Central memory CD8-positive, alpha-beta T cell (primary cell): Measurements from ENCODE around the gene MDK.
A peak's percentile ranks its signal among the peaks of the same experiment; 100 is the strongest.

Experiments used
- ATAC-seq: fragments of 150-1000 bp; cut with Tn5 transposase; replicated peaks from 2 replicates; pipeline ENCODE4 v1.10.0; 2022; ENCODE audit warnings: mild to moderate bottlenecking, moderate FRiP score, moderate number of reproducible peaks; ENCODE audit not compliant: poor library complexity, severe bottlenecking; ENCODE audit errors: extremely low read depth
- DNase-seq, 2 donors: peaks; one replicate each; pipeline ENCODE4 v3.0.0; 2021; ENCODE audit warnings: low spot score in 2 of 2
- H3K27ac Mint-ChIP-seq: one replicate; pipeline ENCODE4 v1.8.0; 2022; ENCODE audit warnings: low read depth, mild to moderate bottlenecking, moderate library complexity, mixed read lengths
- H3K27me3 Mint-ChIP-seq: one replicate; pipeline ENCODE4 v1.8.0; 2022; ENCODE audit warnings: mixed read lengths
- H3K36me3 Mint-ChIP-seq: one replicate; pipeline ENCODE4 v1.8.0; 2022; ENCODE audit warnings: mild to moderate bottlenecking, moderate library complexity, mixed read lengths; ENCODE audit not compliant: insufficient read depth
- H3K4me1 Mint-ChIP-seq: one replicate; pipeline ENCODE4 v1.8.0; 2022; ENCODE audit warnings: mixed read lengths
- H3K4me3 Mint-ChIP-seq: one replicate; pipeline ENCODE4 v1.8.0; 2022; ENCODE audit warnings: mild to moderate bottlenecking, moderate library complexity, mixed read lengths
- H3K9me3 Mint-ChIP-seq: one replicate; pipeline ENCODE4 v1.8.0; 2022; ENCODE audit warnings: mixed read lengths

MDK gene

GRCh38 chr11:46414466-46414796 is 33.0 kb downstream of the MDK start:
- H3K27me3 Mint-ChIP-seq = no peaks in the 10 kb centered on the region
- H3K4me3 Mint-ChIP-seq = no peak overlapping the region
- ATAC-seq (peak; percentile 40), DNase-seq (no peak)
- H3K36me3 Mint-ChIP-seq = peaks cover 33% of the 10 kb centered on the region
- H3K9me3 Mint-ChIP-seq = no peaks in the 10 kb centered on the region
- peak overlapping the region; percentile 68 for H3K27ac Mint-ChIP-seq
- H3K4me1 Mint-ChIP-seq = peaks cover 12% of the 10 kb centered on the region

GRCh38 chr11:46414879-46415278 is 33.4 kb downstream of the MDK start:
- H3K27me3 Mint-ChIP-seq = no peaks in the 10 kb centered on the region
- DNase-seq (no peak), ATAC-seq (no peak)
- no peak overlapping the region for H3K4me3 Mint-ChIP-seq
- H3K27ac Mint-ChIP-seq = peak overlapping the region; percentile 68
- peaks cover 12% of the 10 kb centered on the region for H3K4me1 Mint-ChIP-seq
- peaks cover 34% of the 10 kb centered on the region for H3K36me3 Mint-ChIP-seq
- no peaks in the 10 kb centered on the region for H3K9me3 Mint-ChIP-seq

- H3K4me1 Mint-ChIP-seq = peaks cover 12% of the 10 kb centered on the region
- ATAC-seq = no peak
- no peaks in the 10 kb centered on the region for H3K27me3 Mint-ChIP-seq
- no peak overlapping the region for H3K27ac Mint-ChIP-seq
- no peak overlapping the region for H3K4me3 Mint-ChIP-seq
- peaks cover 28% of the 10 kb centered on the region for H3K36me3 Mint-ChIP-seq
- no peak for DNase-seq
- no peaks in the 10 kb centered on the region for H3K9me3 Mint-ChIP-seq
Observed at GRCh38 chr11:46417711-46418110, 36.2 kb downstream of the MDK start.

DNA sequence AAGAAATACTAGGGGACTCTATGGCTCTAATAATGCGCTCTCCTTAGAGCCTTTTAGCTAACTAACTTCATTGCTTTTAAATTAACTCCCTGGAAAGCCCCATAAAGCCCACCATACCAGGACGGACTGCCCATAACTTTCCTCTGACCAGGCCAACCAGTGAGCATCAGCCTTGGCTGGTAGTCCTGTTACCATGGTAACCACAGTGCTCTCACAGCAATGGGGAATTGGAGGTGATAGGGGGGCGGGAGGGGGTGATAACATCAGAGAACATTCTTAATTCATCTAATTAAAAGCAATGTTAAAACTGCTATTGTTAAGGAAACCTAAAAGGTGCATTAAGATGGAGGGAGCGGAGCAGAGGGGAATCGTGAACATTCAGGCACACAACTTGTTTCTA is 37.3 kb downstream of the MDK start:
- DNase-seq (no peak), ATAC-seq (no peak)
- H3K4me1 Mint-ChIP-seq = peaks cover 12% of the 10 kb centered on the region
- H3K36me3 Mint-ChIP-seq = peaks cover 30% of the 10 kb centered on the region
- no peaks in the 10 kb centered on the region for H3K9me3 Mint-ChIP-seq
- H3K4me3 Mint-ChIP-seq = no peak overlapping the region
- H3K27ac Mint-ChIP-seq = no peak overlapping the region
- no peaks in the 10 kb centered on the region for H3K27me3 Mint-ChIP-seq

- Mint-ChIP-seq H3K4me3 (no peak overlapping the region), H3K27me3 (no peaks in the 10 kb centered on the region), H3K36me3 (peaks cover 36% of the 10 kb centered on the region), H3K27ac (no peak overlapping the region), H3K9me3 (no peaks in the 10 kb centered on the region), H3K4me1 (peaks cover 5% of the 10 kb centered on the region)
- DNase-seq (no peak), ATAC-seq (no peak)
Observed at GRCh38 chr11:46420513-46420912, 39.0 kb downstream of the MDK start.

DNA sequence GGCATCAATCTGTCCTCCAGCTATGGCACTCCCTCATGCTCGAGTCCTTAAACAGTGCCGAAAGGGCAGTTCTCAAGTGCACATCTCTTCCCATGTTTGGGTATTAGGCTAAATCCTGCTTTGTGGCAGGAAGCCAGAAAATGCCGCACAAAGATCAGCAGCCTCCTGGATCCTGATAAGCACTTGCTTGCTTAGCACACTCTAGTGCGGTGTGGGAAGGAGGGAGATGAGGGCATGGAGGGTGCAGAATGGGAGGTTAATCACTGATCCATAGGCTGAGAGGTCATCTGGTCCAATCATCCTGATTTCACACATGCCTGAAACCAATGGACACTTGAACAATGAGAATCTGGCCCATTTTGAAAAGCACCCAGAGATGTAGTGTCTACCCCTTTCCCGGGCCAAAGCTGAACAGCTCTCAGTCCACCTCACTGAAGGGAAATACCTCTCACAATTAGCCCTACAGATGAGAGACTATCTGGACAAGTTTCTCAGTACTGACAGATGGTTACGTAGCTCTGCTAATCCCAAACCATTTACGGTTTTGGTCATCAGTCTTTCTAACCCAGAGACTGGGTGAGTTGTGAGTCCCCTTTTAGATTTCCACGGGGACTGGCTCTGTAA is 39.9 kb downstream of the MDK start:
- Mint-ChIP-seq H3K27me3 (no peaks in the 10 kb centered on the region), H3K4me1 (no peaks in the 10 kb centered on the region), H3K9me3 (no peaks in the 10 kb centered on the region), H3K4me3 (no peak overlapping the region), H3K36me3 (peaks cover 35% of the 10 kb centered on the region), H3K27ac (no peak overlapping the region)
- no peak for ATAC-seq
- DNase-seq = no peak

GRCh38 chr11:46422588-46422987 is 41.1 kb downstream of the MDK start:
- H3K4me1 Mint-ChIP-seq = no peaks in the 10 kb centered on the region
- no peak for DNase-seq
- no peaks in the 10 kb centered on the region for H3K27me3 Mint-ChIP-seq
- no peak overlapping the region for H3K4me3 Mint-ChIP-seq
- H3K27ac Mint-ChIP-seq = no peak overlapping the region
- ATAC-seq = no peak
- no peaks in the 10 kb centered on the region for H3K9me3 Mint-ChIP-seq
- H3K36me3 Mint-ChIP-seq = peaks cover 34% of the 10 kb centered on the region

DNA sequence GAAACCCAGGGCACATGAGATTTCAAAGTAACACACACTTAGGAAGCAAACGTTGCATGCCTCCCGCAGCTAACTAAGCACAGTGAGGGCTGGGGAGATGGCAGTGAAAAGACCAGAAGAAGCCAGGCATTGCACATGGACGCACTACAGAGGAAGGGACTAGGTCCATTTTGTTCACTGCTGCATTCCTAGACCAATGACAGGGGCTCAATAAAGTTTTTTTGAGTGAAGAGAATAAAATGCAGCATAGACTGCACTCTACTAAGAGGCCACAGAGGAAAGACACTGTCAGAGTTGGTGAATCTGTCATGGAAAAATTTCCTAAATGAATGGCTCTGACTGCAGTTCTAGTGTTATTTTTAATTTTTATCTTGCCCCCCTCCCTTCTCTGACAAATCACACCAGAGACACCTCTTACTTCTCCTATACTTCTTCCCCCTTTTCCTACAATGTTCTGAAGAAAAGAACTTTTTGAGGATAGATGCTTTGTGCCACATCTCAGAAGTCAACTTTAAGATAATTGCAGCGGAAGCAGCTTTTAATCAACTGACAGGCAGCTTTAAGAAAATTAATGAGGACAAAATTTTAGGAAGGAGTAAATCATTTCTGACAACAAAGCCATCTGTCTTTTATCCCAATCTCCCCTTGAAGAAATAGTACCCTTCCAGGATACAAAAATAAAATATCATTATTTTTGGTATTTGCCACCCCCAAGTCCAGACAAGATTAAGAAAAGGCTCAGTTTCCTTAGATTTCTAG is 44.9 kb downstream of the MDK start:
- no peaks in the 10 kb centered on the region for H3K4me1 Mint-ChIP-seq
- H3K36me3 Mint-ChIP-seq = peaks cover 37% of the 10 kb centered on the region
- H3K27me3 Mint-ChIP-seq = no peaks in the 10 kb centered on the region
- no peaks in the 10 kb centered on the region for H3K9me3 Mint-ChIP-seq
- ATAC-seq = no peak
- H3K4me3 Mint-ChIP-seq = no peak overlapping the region
- DNase-seq = no peak
- H3K27ac Mint-ChIP-seq = no peak overlapping the region

- Mint-ChIP-seq H3K36me3 (peaks cover 36% of the 10 kb centered on the region), H3K27ac (no peak overlapping the region)
Observed at GRCh38 chr11:46427364-46427763, 45.9 kb downstream of the MDK start.

DNA sequence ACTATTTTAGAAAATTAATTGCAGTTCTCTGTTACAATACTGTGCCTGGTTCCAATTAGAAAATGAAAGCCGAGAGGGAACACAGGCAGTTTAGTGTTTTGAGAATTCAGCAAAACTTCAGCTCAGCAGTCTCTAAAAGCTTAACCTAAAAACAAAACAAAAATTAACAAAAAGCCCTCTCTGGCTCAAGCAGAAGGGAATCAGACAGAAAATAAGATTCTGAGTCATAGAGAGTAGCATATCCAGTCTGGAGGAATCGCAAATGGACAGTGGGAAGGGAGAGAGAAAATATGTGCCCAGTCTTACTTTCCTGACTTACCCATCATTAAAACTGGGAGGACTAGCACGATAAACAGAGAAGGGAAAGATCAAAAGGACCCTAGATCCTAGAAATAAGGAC is 48.2 kb downstream of the MDK start:
- Mint-ChIP-seq H3K9me3 (no peaks in the 10 kb centered on the region), H3K4me1 (no peaks in the 10 kb centered on the region), H3K27me3 (no peaks in the 10 kb centered on the region), H3K27ac (no peak overlapping the region), H3K36me3 (peaks cover 38% of the 10 kb centered on the region), H3K4me3 (no peak overlapping the region)
- no peak for ATAC-seq
- DNase-seq = no peak

More at GRCh38 chr11:46427364-46427763, 45.9 kb downstream of the MDK start:
- H3K9me3 Mint-ChIP-seq = no peaks in the 10 kb centered on the region
- no peaks in the 10 kb centered on the region for H3K4me1 Mint-ChIP-seq
- H3K27me3 Mint-ChIP-seq = no peaks in the 10 kb centered on the region
- H3K4me3 Mint-ChIP-seq = no peak overlapping the region
- DNase-seq (no peak), ATAC-seq (no peak)

DNA sequence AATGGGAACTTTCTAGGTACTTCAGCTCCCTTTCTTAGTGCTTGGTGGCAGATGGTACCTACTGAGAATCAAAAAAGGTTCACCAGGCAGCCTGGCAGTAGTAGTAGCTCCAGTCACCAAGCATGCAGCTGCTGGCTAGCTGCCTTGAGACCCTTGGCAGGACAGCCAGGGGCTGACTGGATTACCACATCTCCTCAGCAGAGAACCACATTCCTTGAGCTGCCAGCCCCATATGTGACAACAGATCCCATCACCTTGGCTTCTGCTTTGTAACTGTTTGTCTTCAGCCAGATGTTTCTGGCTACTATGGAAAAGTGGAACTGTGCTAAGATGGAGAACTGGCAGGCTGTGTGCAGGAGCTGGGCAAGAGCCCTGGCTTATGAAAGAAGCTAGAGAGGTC is 49.7 kb downstream of the MDK start:
- DNase-seq (no peak), ATAC-seq (no peak)
- Mint-ChIP-seq H3K27me3 (no peaks in the 10 kb centered on the region), H3K36me3 (peaks cover 40% of the 10 kb centered on the region), H3K4me1 (no peaks in the 10 kb centered on the region), H3K9me3 (no peaks in the 10 kb centered on the region), H3K27ac (no peak overlapping the region), H3K4me3 (no peak overlapping the region)
